Endothelial cell of hepatic sinusoid (primary cell): ENCODE results near the gene NAA40.

Experiments used
- in situ Hi-C: cut with HindIII; loops from 2 replicates; pipeline ENCODE4 v1.10.0; 2017; ENCODE audit warnings: low sequenced_read_pairs

Gene NAA40

DNA sequence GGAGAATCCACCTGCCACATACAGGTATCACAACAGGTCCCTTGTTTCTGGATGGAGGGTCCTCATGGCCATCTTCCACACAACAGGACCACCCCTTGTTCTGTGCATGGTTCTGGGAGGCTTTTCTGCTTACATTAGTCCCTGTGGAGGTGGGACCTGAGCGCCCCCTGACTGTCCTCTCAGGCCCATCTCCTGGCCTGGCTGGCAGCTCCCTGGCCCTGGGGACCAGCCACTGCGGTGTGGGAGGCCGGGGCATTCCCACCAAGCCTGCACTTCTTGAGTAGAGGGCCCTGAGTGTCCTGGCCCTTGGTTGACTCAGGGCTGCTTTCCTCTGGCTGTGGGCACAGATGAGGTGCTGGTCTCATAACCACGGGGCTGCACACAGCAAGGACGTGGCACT is 40.6 kb downstream of the NAA40 start:
- in situ Hi-C loops = no loop called here

DNA sequence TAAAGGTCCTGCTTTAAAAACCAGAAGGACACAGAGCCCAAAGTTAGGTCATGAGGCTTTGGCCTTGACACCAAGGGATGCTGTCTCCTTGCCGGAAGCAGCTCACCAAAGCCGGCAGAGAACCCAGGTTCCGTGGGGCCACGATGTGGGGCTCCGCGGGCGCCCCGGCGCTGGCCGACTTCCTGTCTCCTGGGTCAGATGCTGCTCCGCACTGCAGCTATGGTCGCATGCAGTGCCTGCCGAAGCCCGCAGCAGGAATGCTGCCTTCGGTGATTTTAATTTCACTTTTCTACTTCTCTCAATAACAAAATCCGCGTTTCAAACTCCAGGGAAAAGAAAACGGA is 47.0 kb downstream of the NAA40 start:
- in situ Hi-C loops = no loop called here

DNA sequence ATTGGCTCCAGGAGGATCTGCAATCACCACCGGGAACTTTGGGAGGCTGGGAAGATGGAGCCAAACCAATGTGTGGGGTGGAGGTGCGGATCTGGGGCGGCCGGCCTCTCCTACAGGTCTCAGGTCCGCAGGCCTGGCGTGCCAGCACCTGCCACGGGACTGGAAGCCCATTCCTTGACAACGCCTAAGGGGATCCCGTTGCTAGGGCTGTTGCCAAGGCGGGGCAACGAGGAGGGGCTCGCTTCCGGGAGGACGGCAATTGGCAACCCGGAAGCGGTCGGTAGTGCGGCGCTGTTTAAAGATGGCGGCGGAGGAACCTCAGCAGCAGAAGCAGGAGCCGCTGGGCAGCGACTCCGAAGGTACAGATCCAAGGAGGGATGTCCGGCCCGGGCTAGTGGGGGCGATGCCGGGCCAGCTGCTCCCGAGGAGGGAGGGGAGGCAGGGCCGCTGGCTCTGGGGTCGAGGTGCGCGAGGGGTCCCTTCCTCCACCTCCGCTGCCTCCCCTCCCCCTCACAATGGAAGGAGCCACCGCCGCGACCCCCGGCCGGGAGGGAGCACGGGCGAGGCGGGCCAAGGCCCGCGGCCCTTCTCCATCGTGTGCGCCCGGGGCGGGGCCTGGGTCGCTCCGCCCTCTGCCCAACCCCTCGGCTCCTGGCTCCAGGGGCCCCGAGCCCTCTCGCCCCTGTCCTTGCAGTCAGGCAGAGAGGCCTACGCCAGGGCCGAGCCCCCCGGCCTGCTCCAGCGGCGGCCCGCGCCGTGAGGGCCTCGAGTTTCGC is 47.5 kb downstream of the NAA40 start, which contains the start of gene OTUB1:
OTUB1 (plus strand) TSS at position 283 of the 776 bp plus-strand sequence; CDS start at position 302, 19 bp downstream.
- in situ Hi-C loops = no loop called here

GRCh38 chr11:63986932-63987513 is 48.2 kb downstream of the NAA40 start:
- in situ Hi-C loops = no loop called here

- in situ Hi-C loops = no loop called here
Measured at GRCh38 chr11:63991558-63991957, 52.8 kb downstream of the NAA40 start.

DNA sequence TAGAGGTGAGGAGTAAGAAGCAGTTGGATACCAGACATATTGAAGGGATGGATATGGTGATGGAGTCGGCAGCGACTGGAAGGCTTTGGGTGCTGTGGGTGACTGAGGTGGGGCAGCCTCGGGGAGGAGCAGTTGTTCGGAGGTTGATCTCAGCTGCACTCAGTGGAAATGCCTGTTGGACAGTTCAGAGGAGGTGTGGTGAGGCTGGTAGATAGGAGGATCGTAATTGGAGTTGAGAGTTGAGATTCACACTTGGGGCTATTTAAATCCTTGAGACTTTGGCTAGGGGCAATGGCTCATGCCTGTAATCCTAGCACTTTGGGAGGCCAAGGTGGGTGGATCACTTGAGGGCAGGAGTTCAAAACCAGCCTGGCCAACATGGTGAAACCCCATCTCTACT is 54.3 kb downstream of the NAA40 start:
- in situ Hi-C loops = no loop called here

DNA sequence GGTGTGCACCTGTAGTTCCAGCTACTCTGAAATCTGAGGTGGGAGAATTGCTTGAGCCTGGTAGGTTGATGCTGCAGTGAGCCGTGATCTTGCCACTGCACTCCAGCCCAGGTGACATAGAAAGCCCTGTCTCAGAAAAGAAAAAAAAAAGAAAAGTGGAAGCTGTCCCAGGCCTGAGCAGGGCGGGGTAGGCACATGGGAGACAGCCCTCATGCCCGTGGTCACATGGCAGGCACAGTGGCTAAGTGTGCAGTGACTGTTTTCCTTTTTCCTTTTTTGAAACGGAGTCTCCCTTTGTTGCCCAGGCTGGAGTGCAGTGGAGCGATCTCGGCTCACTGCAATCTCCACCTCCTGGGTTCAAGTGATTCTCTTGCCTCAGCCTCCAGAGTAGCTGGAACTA is 55.2 kb downstream of the NAA40 start:
- in situ Hi-C loops = no loop called here

- in situ Hi-C loops = no loop called here
Measured at GRCh38 chr11:63996512-63996911, 57.7 kb downstream of the NAA40 start.

DNA sequence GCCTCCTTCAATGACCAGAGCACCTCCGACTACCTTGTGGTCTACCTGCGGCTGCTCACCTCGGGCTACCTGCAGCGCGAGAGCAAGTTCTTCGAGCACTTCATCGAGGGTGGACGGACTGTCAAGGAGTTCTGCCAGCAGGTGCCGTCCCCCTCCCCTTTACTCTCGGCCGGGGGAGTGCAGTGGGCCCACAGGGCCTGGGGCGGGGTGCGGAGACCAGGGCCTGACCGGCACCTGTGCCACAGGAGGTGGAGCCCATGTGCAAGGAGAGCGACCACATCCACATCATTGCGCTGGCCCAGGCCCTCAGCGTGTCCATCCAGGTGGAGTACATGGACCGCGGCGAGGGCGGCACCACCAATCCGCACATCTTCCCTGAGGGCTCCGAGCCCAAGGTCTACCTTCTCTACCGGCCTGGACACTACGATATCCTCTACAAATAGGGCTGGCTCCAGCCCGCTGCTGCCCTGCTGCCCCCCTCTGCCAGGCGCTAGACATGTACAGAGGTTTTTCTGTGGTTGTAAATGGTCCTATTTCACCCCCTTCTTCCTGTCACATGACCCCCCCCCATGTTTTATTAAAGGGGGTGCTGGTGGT is 58.4 kb downstream of the NAA40 start:
- in situ Hi-C loops = no loop called here

GRCh38 chr11:63997801-63998337 is 59.1 kb downstream of the NAA40 start:
- in situ Hi-C loops = no loop called here

- in situ Hi-C loops = no loop called here
Measured at GRCh38 chr11:63998558-63999348, 60.0 kb downstream of the NAA40 start.

GRCh38 chr11:63999349-64000025 is 60.7 kb downstream of the NAA40 start:
- in situ Hi-C loops = loop anchor here (5.0 kb wide), 1 partner anchor 93 kb away; no protein-coding TSS in a partner anchor

- in situ Hi-C loops = loop anchor here (5.0 kb wide), 1 partner anchor 92 kb away; no protein-coding TSS in a partner anchor
Measured at GRCh38 chr11:64000026-64000739, 61.4 kb downstream of the NAA40 start.

DNA sequence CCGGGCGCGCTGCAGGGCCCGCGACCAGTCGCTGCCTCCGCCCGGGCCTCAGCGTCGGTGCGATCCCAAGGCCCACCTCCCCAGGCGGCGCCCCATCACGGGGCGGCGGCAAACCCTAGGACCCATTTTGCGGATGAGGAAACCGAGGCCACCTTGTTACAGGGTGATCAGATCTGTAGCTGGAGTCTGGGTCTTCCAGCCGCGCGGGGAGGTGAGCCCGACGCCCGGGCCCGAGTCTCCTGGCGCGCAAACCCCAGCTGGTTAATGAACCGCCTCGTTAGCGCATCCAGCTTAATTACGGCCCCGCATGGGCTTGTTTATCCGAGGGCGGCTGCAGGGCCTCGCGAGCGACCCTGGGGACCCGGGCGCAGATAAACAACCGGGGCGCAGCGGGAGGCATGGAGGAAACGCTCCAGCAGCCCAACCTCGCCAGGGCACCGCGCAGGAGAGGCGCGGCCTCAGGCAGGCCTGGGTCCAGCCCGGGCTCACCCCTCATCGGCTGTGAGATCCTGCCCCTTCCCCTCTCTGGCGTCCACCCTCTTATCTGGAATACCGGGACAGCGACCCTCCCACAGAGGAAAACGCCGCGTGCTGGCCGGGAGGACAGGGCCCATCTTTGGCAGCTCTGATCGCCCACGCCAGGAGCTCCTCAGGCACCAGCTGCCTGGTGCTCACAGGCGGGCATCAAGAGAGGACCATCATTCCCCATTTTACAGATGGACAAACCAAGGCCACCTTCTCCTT is 62.1 kb downstream of the NAA40 start:
- in situ Hi-C loops = loop anchor here (5.0 kb wide), 1 partner anchor 91 kb away; no protein-coding TSS in a partner anchor

- in situ Hi-C loops = loop anchor here (5.0 kb wide), 1 partner anchor 91 kb away; no protein-coding TSS in a partner anchor
Measured at GRCh38 chr11:64001484-64002420, 63.0 kb downstream of the NAA40 start.

- in situ Hi-C loops = loop anchor here (5.0 kb wide), 1 partner anchor 88 kb away; no protein-coding TSS in a partner anchor
Measured at GRCh38 chr11:64003807-64004589, 65.2 kb downstream of the NAA40 start.

DNA sequence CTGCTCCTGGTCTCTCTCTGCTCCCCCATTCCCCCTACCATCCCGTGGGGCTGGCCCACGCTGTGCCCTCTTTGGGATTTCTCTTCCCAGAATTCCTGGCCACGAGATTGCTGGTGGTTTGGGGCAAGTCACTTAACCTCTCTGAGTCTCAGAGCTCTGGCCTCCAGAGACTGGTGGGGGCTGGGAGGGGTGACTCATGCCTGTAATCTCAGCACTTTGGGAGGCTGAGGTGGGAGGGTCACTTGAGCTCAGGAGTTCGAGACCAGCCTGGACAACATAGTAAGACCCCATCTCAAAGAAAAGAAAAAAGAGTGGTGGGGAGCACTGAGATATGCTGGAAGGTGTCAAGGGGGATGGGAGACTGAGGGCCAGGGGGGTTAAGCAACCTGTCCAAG is 65.8 kb downstream of the NAA40 start:
- in situ Hi-C loops = loop anchor here (5.0 kb wide), 1 partner anchor 88 kb away; no protein-coding TSS in a partner anchor
